SK-N-MC (cell line): ENCODE data around the gene EXOSC1.

Source experiments
- FOXP2 ChIP-seq: optimal IDR thresholded peaks from 2 replicates; pipeline ENCODE3; 2011; ENCODE audit warnings: mild to moderate bottlenecking, moderate library complexity; ENCODE audit not compliant: insufficient read depth; ENCODE audit errors: extremely low read length, control extremely low read depth
- POLR2AphosphoS5 ChIP-seq: IDR thresholded peaks from 2 replicates; pipeline ENCODE4 v1.6.1; 2012; ENCODE audit warnings: mild to moderate bottlenecking, low read depth, low read length, borderline replicate concordance

DNA sequence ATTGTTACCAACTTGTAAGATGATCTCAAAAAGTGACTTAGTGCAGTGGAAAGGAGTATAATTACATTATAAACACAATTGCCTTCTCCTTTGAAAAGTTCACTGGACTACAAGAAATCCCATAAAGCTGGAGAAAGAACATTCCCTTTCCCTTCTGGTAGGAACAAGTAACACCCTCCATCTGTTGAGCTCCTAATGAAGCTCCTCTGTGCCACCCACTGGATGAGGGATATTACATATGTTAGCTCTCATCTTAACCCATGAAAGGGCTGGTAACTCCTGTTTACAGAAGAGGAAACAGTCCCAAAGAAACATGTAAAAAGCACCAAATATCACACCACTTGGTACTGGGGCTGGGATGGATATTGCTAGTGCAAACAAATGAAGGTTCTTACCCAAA is 11.8 kb downstream of the EXOSC1 start:
- TF ChIP-seq POLR2AphosphoS5 (no peak; the same call in 1 of the 2 replicates), FOXP2 (no peak)
